ENCODE data around the gene PPOX.

DNA sequence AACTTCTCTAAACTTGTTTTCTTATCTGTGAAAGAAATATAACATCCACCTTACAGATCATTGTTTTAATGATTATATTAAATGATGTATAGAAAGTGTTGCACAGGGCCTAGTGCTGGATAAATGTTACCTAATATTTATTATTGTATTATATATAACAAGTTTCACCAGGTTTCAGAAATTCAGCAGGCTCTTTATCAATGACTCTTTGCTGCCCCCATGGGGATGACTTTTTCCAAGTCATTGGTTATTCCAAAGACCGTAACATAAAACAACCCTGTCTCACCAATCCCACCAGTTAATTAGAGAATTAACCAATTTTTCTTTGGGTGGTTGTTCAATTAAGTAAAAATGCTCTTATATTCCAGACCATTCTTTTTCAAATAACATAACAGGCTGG, 26.5 kb upstream of the PPOX start:
- TF ChIP-seq POLR2AphosphoS5 (IDR thresholded peaks at IDR 0.05; ENCODE audit: low read depth) (no peak), CTCF (IDR thresholded peaks at IDR 0.05; ENCODE audit: insufficient read depth, low read length) (peak; percentile 18), GABPA (IDR thresholded peaks at IDR 0.05; ENCODE audit: low read depth) (no peak)
- TF ChIP-seq, protein P1, sequence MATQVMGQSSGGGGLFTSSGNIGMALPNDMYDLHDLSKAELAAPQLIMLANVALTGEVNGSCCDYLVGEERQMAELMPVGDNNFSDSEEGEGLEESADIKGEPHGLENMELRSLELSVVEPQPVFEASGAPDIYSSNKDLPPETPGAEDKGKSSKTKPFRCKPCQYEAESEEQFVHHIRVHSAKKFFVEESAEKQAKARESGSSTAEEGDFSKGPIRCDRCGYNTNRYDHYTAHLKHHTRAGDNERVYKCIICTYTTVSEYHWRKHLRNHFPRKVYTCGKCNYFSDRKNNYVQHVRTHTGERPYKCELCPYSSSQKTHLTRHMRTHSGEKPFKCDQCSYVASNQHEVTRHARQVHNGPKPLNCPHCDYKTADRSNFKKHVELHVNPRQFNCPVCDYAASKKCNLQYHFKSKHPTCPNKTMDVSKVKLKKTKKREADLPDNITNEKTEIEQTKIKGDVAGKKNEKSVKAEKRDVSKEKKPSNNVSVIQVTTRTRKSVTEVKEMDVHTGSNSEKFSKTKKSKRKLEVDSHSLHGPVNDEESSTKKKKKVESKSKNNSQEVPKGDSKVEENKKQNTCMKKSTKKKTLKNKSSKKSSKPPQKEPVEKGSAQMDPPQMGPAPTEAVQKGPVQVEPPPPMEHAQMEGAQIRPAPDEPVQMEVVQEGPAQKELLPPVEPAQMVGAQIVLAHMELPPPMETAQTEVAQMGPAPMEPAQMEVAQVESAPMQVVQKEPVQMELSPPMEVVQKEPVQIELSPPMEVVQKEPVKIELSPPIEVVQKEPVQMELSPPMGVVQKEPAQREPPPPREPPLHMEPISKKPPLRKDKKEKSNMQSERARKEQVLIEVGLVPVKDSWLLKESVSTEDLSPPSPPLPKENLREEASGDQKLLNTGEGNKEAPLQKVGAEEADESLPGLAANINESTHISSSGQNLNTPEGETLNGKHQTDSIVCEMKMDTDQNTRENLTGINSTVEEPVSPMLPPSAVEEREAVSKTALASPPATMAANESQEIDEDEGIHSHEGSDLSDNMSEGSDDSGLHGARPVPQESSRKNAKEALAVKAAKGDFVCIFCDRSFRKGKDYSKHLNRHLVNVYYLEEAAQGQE (IDR thresholded peaks at IDR 0.05; ENCODE audit: insufficient replicate concordance, low read depth), result no peak
